DOHH2 (cell line): ENCODE measurements around the gene JOSD1.

Source experiments
- H3F3A ChIP-seq: fragments of 200-600 bp; sonication (generic), shearing (Covaris generic); 2 replicates; pipeline ENCODE4 v1.6.0; 2016; ENCODE audit warnings: antibody characterized with exemption, mild to moderate bottlenecking; ENCODE audit not compliant: control insufficient read depth, insufficient read depth
- H3K27ac ChIP-seq: fragments of 200-600 bp; sonication (generic); 2 replicates; pipeline ENCODE4 v1.5.1; 2014; ENCODE audit warnings: low read depth, mild to moderate bottlenecking, low read length, moderate library complexity
- H3K27me3 ChIP-seq: fragments of 200-600 bp; sonication (generic); 2 replicates; pipeline ENCODE4 v1.6.1; 2014; ENCODE audit warnings: mild to moderate bottlenecking, low read length, mixed read lengths; ENCODE audit not compliant: control insufficient read depth
- H3K36me3 ChIP-seq: fragments of 200-600 bp; sonication (generic); 2 replicates; pipeline ENCODE4 v1.6.1; 2014; ENCODE audit warnings: mild to moderate bottlenecking, low read length, moderate library complexity, mixed read lengths; ENCODE audit not compliant: control insufficient read depth
- H3K4me1 ChIP-seq: fragments of 200-600 bp; sonication (generic); 2 replicates; pipeline ENCODE4 v1.6.1; 2014; ENCODE audit warnings: mild to moderate bottlenecking, low read length, mixed read lengths; ENCODE audit not compliant: control insufficient read depth
- H3K4me2 ChIP-seq: fragments of 200-600 bp; sonication (generic); 2 replicates; pipeline ENCODE4 v1.6.0; 2014; ENCODE audit warnings: mild to moderate bottlenecking, low read length, moderate library complexity
- H3K4me3 ChIP-seq: fragments of 200-600 bp; sonication (generic); 2 replicates; pipeline ENCODE4 v1.5.1; 2014; ENCODE audit warnings: mild to moderate bottlenecking, low read length, mixed read lengths
- H3K79me2 ChIP-seq: fragments of 200-600 bp; sonication (generic); 2 replicates; pipeline ENCODE4 v1.6.1; 2014; ENCODE audit warnings: mild to moderate bottlenecking, low read length, mixed read lengths; ENCODE audit not compliant: control insufficient read depth
- H3K9me2 ChIP-seq: fragments of 200-600 bp; sonication (generic); replicated peaks from 2 replicates; pipeline ENCODE4 v1.6.1; 2014; ENCODE audit warnings: mild to moderate bottlenecking, low read length, mixed read lengths; ENCODE audit not compliant: control insufficient read depth
- H3K9me3 ChIP-seq: fragments of 200-600 bp; sonication (generic); 2 replicates; pipeline ENCODE4 v1.6.1; 2014; ENCODE audit warnings: antibody characterized with exemption, low read length, mixed read lengths; ENCODE audit not compliant: control insufficient read depth, insufficient read depth
- H4K20me1 ChIP-seq: fragments of 200-600 bp; sonication (generic); 2 replicates; pipeline ENCODE4 v1.6.0; 2014; ENCODE audit warnings: low read depth, mild to moderate bottlenecking, antibody characterized with exemption, low read length, moderate library complexity; ENCODE audit not compliant: control insufficient read depth, insufficient read depth
- CTCF ChIP-seq: fragments of 200-600 bp; sonication (generic); IDR thresholded peaks from one replicate; pipeline ENCODE4 v1.5.1; 2014; ENCODE audit warnings: antibody characterized with exemption, mild to moderate bottlenecking, low read depth, low read length; ENCODE audit not compliant: poor library complexity, severe bottlenecking
- EZH2phosphoT487 ChIP-seq: fragments of 200-600 bp; sonication (generic); IDR thresholded peaks from 2 replicates; pipeline ENCODE4 v1.6.1; 2017; ENCODE audit warnings: borderline replicate concordance, mild to moderate bottlenecking, antibody characterized with exemption, low read length, moderate library complexity, mixed read lengths

JOSD1 gene

DNA sequence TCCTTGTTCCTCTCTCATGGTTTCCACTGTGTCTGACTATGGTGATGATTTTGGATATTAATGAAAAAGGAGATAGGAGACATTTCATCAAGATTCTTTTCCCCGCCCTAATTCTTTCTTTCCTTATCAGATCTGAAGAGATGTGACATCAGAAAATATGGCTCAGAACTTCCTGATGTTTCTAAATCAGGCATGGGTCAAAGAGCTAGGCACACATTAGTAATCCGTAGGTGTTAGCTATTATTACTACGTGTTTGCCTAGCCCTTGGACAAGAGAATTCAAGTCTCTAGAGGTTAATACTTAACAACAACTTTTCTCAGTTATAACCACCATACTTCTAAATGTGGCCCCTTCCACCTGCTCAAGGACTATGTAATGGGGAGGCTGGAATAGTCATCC lies 5.8 kb downstream of the JOSD1 start:
- H3K27me3 ChIP-seq, result no peaks in the 10 kb centered on the region

DNA sequence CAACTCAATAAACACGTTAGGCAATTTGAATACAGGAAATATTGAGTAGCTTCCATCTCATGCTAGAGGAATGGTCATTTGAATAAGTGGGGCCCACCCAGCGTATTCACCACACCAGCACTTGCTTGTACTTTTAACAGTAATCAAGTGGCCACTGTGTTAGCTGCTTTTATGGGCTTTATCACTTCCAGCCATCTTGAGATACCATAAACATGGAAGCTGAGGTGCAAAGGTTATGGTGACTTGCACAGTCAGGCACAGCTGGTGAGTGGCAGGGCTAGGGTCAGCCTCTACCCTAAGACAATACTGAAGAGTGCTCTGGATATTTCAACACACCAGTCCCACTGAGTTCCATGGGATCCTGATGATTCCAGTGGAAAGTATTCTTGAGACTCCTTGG lies 6.7 kb downstream of the JOSD1 start:
- H3K27me3 ChIP-seq, result no peaks in the 10 kb centered on the region
- no peak overlapping the region for H3K27ac ChIP-seq
- H3K4me2 ChIP-seq, result peak overlapping the region; percentile 40
- H3K4me3 ChIP-seq, result 0 out of 2 replicates have a peak overlapping the region, but pooled peaks have one; percentile 1
- no peaks in the 10 kb centered on the region for H3K9me2 ChIP-seq
- peaks cover 7% of the 10 kb centered on the region for H3F3A ChIP-seq
- TF ChIP-seq EZH2phosphoT487 (no peak), CTCF (no peak)
- H3K4me1 ChIP-seq, result peaks cover 43% of the 10 kb centered on the region
- H3K36me3 ChIP-seq, result peaks cover 68% of the 10 kb centered on the region
- peaks cover 17% of the 10 kb centered on the region; the same call in 1 of the 2 replicates for H4K20me1 ChIP-seq
- H3K9me3 ChIP-seq, result no peaks in the 10 kb centered on the region
- H3K79me2 ChIP-seq, result peaks cover 81% of the 10 kb centered on the region

More for the DNA sequence above, 5.8 kb downstream of the JOSD1 start:
- no peak overlapping the region for H3K27ac ChIP-seq
- no peaks in the 10 kb centered on the region for H3K9me2 ChIP-seq
- H3K9me3 ChIP-seq, result no peaks in the 10 kb centered on the region
- peaks cover 71% of the 10 kb centered on the region for H3K36me3 ChIP-seq
- TF ChIP-seq CTCF (no peak), EZH2phosphoT487 (no peak)
- H3K4me1 ChIP-seq, result peaks cover 52% of the 10 kb centered on the region
- H3F3A ChIP-seq, result peaks cover 11% of the 10 kb centered on the region
- H3K4me2 ChIP-seq, result no peak overlapping the region
- H3K4me3 ChIP-seq, result no peak overlapping the region
- H4K20me1 ChIP-seq, result peaks cover 17% of the 10 kb centered on the region; the same call in 1 of the 2 replicates
- H3K79me2 ChIP-seq, result peaks cover 90% of the 10 kb centered on the region

- Histone ChIP-seq H3F3A (peaks cover 9% of the 10 kb centered on the region), H3K9me3 (no peaks in the 10 kb centered on the region), H3K4me3 (no peak overlapping the region), H3K79me2 (peaks cover 37% of the 10 kb centered on the region), H4K20me1 (peaks cover 7% of the 10 kb centered on the region; the same call in 1 of the 2 replicates), H3K27me3 (no peaks in the 10 kb centered on the region), H3K4me1 (peaks cover 10% of the 10 kb centered on the region), H3K9me2 (no peaks in the 10 kb centered on the region), H3K27ac (no peak overlapping the region), H3K4me2 (no peak overlapping the region), H3K36me3 (peaks cover 78% of the 10 kb centered on the region)
- no peak for TF ChIP-seq CTCF
- TF ChIP-seq EZH2phosphoT487, result no peak
These were observed 11.1 kb downstream of the JOSD1 start for GRCh38 chr22:38689651-38690050.

GRCh38 chr22:38685761-38686160 lies 15.0 kb downstream of the JOSD1 start:
- Histone ChIP-seq H3K4me3 (no peak overlapping the region), H3K4me2 (no peak overlapping the region), H3K27ac (no peak overlapping the region), H3K9me2 (no peaks in the 10 kb centered on the region), H3K27me3 (no peaks in the 10 kb centered on the region), H4K20me1 (peaks cover 5% of the 10 kb centered on the region; the same call in 1 of the 2 replicates), H3K36me3 (peaks cover 72% of the 10 kb centered on the region), H3F3A (peaks cover 18% of the 10 kb centered on the region), H3K79me2 (peaks cover 29% of the 10 kb centered on the region), H3K4me1 (peaks cover 14% of the 10 kb centered on the region), H3K9me3 (no peaks in the 10 kb centered on the region)
- no peak for TF ChIP-seq EZH2phosphoT487
- no peak for TF ChIP-seq CTCF
